Spinal cord (tissue), 10 donors: ENCODE data around the gene DNAAF5. TPM values are rescaled to one million over a fixed set of nuclear protein-coding genes. Genes with fewer than 3 reads are reported as not detected.

Experiments used
- DNase-seq, 6 donors: peaks; one replicate each; pipeline versions ENCODE4 v3.0.0 to v3.0.0-alpha.2; 2013 to 2015; ENCODE audit warnings: low spot score in 6 of 6, low read depth in 4 of 6
- H3K27ac ChIP-seq: one replicate; pipeline ENCODE4 v1.5.1; 2013; ENCODE audit warnings: low read depth, low read length, control low read depth
- H3K27me3 ChIP-seq: one replicate; pipeline ENCODE4 v1.6.1; 2013; ENCODE audit warnings: low read length; ENCODE audit not compliant: control insufficient read depth, insufficient read depth
- H3K36me3 ChIP-seq: one replicate; pipeline ENCODE4 v1.6.1; 2013; ENCODE audit warnings: low read length; ENCODE audit not compliant: control insufficient read depth, insufficient read depth
- H3K4me1 ChIP-seq: one replicate; pipeline ENCODE4 v1.6.1; 2013; ENCODE audit warnings: low read length; ENCODE audit not compliant: control insufficient read depth, insufficient read depth
- H3K4me3 ChIP-seq: one replicate; pipeline ENCODE4 v1.5.1; 2013; ENCODE audit warnings: low read depth, low read length, control low read depth
- H3K9me3 ChIP-seq: one replicate; pipeline ENCODE4 v1.6.1; 2013; ENCODE audit warnings: low read length; ENCODE audit not compliant: control insufficient read depth, insufficient read depth
- WGBS: methylation state at CpG from one replicate; pipeline ENCODE4 v1.1.5; 2013; ENCODE audit warnings: missing lambda C conversion rate; ENCODE audit not compliant: insufficient coverage; 5-methylcytosine and 5-hydroxymethylcytosine counted together
- polyA plus RNA-seq, 2 donors: library from polyadenylated mRNA; unstranded; fragments of 120-200 nt; gene quantifications; one replicate each; pipeline ENCODE4 v1.2.1, GENCODE V29; 2013; ENCODE audit not compliant: insufficient read length in 2 of 2
- total RNA-seq, 2 donors: library from RNA; depleted of rRNA in 1 of 2; stranded (reverse); fragments of 120-200 nt in 1 of 2; fragments of >200 nt in 1 of 2; gene quantifications; one replicate each; pipeline versions ENCODE4 v1.2.3 to v1.2.4, GENCODE V29; 2013 to 2014
- donor health status: healthy.

Gene DNAAF5
- total and polyA plus RNA-seq, 4 donors: 10.9 to 23.3 (median 22.4) TPM

- H3K36me3 ChIP-seq: peaks cover 41% of the 10 kb centered on the region
- 88% methylated on average over 12 of the region's 12 CpGs for WGBS
- peaks cover 46% of the 10 kb centered on the region for H3K4me1 ChIP-seq
These were observed 107.8 kb downstream of the DNAAF5 start for GRCh38 chr7:834277-834676.

GRCh38 chr7:835021-835420 lies 108.5 kb downstream of the DNAAF5 start:
- WGBS: 95% methylated on average over 8 of the region's 12 CpGs
- H3K36me3 ChIP-seq: peaks cover 48% of the 10 kb centered on the region

More at GRCh38 chr7:834277-834676, 107.8 kb downstream of the DNAAF5 start:
- DNase-seq: no peak
- H3K27ac ChIP-seq: no peak overlapping the region
- H3K27me3 ChIP-seq: no peaks in the 10 kb centered on the region
- H3K9me3 ChIP-seq: no peaks in the 10 kb centered on the region
- H3K4me3 ChIP-seq: no peak overlapping the region

GRCh38 chr7:835485-836401 lies 109.2 kb downstream of the DNAAF5 start:
- Histone ChIP-seq H3K27me3 (no peaks in the 10 kb centered on the region), H3K36me3 (peaks cover 54% of the 10 kb centered on the region), H3K4me1 (peaks cover 43% of the 10 kb centered on the region), H3K9me3 (no peaks in the 10 kb centered on the region), H3K4me3 (no peak overlapping the region), H3K27ac (no peak overlapping the region)
- DNase-seq: peak in 2 of 6 donors; percentile 65 to 73
- 66% methylated on average over 26 of the region's 27 CpGs for WGBS

More at GRCh38 chr7:835021-835420, 108.5 kb downstream of the DNAAF5 start:
- H3K27me3 ChIP-seq: no peaks in the 10 kb centered on the region
- DNase-seq: no peak
- H3K27ac ChIP-seq: no peak overlapping the region
- no peaks in the 10 kb centered on the region for H3K9me3 ChIP-seq
- no peak overlapping the region for H3K4me3 ChIP-seq
- peaks cover 46% of the 10 kb centered on the region for H3K4me1 ChIP-seq

Other genes starting within 250 kb of the DNAAF5 start
- 10 to 100 TPM; 25.5 to 42.9 TPM for gene PDGFA, start 206.9 kb upstream of the DNAAF5 start, total RNA-seq
- 10 to 100 TPM; 73.8 to 76.8 TPM for gene PDGFA, start 206.9 kb upstream of the DNAAF5 start, polyA plus RNA-seq
- 100 to 1,000 TPM in 1 of 2 donors, 10 to 100 TPM in 1; 53.1 to 105 TPM for gene PRKAR1B, start 582 bp downstream of the DNAAF5 start, total RNA-seq
- gene PRKAR1B, start 582 bp downstream of the DNAAF5 start, polyA plus RNA-seq: 100 to 1,000 TPM; 220 to 238 TPM
- 100 to 1,000 TPM; 166 to 185 TPM for gene SUN1, start 105.8 kb downstream of the DNAAF5 start, total RNA-seq
- gene SUN1, start 105.8 kb downstream of the DNAAF5 start, polyA plus RNA-seq: 100 to 1,000 TPM; 114 to 175 TPM
- gene GET4, start 149.9 kb downstream of the DNAAF5 start, total RNA-seq: 10 to 100 TPM; 17.7 to 23.1 TPM
- 10 to 100 TPM; 43.3 to 54.3 TPM for gene GET4, start 149.9 kb downstream of the DNAAF5 start, polyA plus RNA-seq
- 10 to 100 TPM; 30.8 to 65.6 TPM for gene ADAP1, start 228.0 kb downstream of the DNAAF5 start, total RNA-seq
- 100 to 1,000 TPM in 1 of 2 donors, 10 to 100 TPM in 1; 92.4 to 116 TPM for gene ADAP1, start 228.0 kb downstream of the DNAAF5 start, polyA plus RNA-seq
- gene COX19, start 248.8 kb downstream of the DNAAF5 start, total RNA-seq: 10 to 100 TPM; 11.7 to 15.3 TPM
- 10 to 100 TPM; 19.0 to 19.6 TPM for gene COX19, start 248.8 kb downstream of the DNAAF5 start, polyA plus RNA-seq